ENCODE data around the gene SORCS2.

- TF ChIP-seq POLR2A (IDR thresholded peaks at IDR 0.05; ENCODE audit: low read length) (no peak), GATA1 (IDR thresholded peaks at IDR 0.05; ENCODE audit: low read depth, low read length) (no peak)
Measured at GRCh38 chr4:7399440-7400234, 207.3 kb downstream of the SORCS2 start.
